22Rv1 (cell line): ENCODE results near the gene LST1.

Experiments
- H3K27ac ChIP-seq: fragments of 450-650 bp; 2 replicates; pipeline ENCODE4 v1.5.1; 2017
- CTCF ChIP-seq: fragments of 450-650 bp; IDR thresholded peaks from 2 replicates; pipeline ENCODE4 v1.5.1; 2017; ENCODE audit warnings: mild to moderate bottlenecking
- ZFX ChIP-seq: fragments of 450-650 bp; IDR thresholded peaks from 2 replicates; pipeline ENCODE4 v1.6.1; 2017; ENCODE audit warnings: antibody characterized with exemption, borderline replicate concordance

Gene LST1

GRCh38 chr6:31607317-31607716 lies 21.2 kb downstream of the LST1 start:
- no peak for TF ChIP-seq ZFX
- no peak for TF ChIP-seq CTCF
- H3K27ac ChIP-seq: no peak overlapping the region

- no peak overlapping the region for H3K27ac ChIP-seq
- TF ChIP-seq ZFX: no peak
- TF ChIP-seq CTCF: no peak
Observed at GRCh38 chr6:31609519-31610406, 23.7 kb downstream of the LST1 start.

DNA sequence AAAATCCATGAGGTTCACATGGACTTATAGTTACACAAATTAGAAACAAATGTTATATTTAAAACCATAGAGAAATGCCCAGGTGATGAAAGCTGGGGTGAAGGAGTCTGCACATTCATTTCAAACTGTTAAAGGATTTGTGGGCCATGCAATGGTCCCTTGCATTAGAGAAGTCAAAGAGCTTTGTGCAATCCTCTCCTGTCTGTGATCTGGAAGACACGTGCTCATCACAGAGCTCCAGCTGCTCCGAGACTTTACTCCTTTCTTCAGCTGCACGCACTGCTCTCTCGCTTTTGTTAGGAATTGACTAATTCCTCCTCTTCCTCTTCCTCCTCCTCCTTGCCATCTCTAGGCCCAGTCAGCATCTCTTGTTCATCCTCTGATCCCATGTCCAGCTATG lies 24.9 kb downstream of the LST1 start:
- no peak overlapping the region for H3K27ac ChIP-seq
- no peak for TF ChIP-seq CTCF
- no peak for TF ChIP-seq ZFX

GRCh38 chr6:31614075-31614619 lies 28.1 kb downstream of the LST1 start:
- no peak for TF ChIP-seq CTCF
- TF ChIP-seq ZFX: no peak
- H3K27ac ChIP-seq: no peak overlapping the region

GRCh38 chr6:31614684-31615578 lies 28.9 kb downstream of the LST1 start, which contains the start of gene AIF1:
Gene AIF1 (plus strand): TSS chr6:31615234. CDS start chr6:31615330, 96 bp downstream.
- TF ChIP-seq ZFX (no peak), CTCF (no peak)
- no peak within 1 kb of the TSS for H3K27ac ChIP-seq

- H3K27ac ChIP-seq: no peak overlapping the region
Observed at GRCh38 chr6:31615748-31616147, 29.7 kb downstream of the LST1 start.

More at GRCh38 chr6:31615748-31616147, 29.7 kb downstream of the LST1 start:
- TF ChIP-seq CTCF (no peak), ZFX (no peak)
